RWPE1 (cell line): ENCODE data around the gene PSENEN.

Source experiments
- CTCF ChIA-PET: fragments of 350-600 bp; sonication (Branson Sonifier 250); formaldehyde crosslinking; extraction: SDS; loops from one replicate; lab custom pipeline; 2021; lab: Yijun Ruan, JAX
- POLR2A ChIA-PET: fragments of 400-600 bp; formaldehyde crosslinking; extraction: SDS; loops from one replicate; lab custom pipeline; 2020; ENCODE audit warnings: antibody characterized with exemption; ENCODE audit not compliant: low non-redundant PET; lab: Yijun Ruan, JAX
- DNase-seq: peaks from one replicate; pipeline ENCODE4 v3.0.0; 2012; ENCODE audit warnings: low spot score
- H3K27ac ChIP-seq: fragments of 450-650 bp; 2 replicates; pipeline ENCODE4 v1.5.1; 2017
- CTCF ChIP-seq: fragments of 450-650 bp; conservative IDR thresholded peaks from 2 replicates; pipeline ENCODE4 v1.5.1; 2017; ENCODE audit warnings: low read depth, mild to moderate bottlenecking

PSENEN gene

DNA sequence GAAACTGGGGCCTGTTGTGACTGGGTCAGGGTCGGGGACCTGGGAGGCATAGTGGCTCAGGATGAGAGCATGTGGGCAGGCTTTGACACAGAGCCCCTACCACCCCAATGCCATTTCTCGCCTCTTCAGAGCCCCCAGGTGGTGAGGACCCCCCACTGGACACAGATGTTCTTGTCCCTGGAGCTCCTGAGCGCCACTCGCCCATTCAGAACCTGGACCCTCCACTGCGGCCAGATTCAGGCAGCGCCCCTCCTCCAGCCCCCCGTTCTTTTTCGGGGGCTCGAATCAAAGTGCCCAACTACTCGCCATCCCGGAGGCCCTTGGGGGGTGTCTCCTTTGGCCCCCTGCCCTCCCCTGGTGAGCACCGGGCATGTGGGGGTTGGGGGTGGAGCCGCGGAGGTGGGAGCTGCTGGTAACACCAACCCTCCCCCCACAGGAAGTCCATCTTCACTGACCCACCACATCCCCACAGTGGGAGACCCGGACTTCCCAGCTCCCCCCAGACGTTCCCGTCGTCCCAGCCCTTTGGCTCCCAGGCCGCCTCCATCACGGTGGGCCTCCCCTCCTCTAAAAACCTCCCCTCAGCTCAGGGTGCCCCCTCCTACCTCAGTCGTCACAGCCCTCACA lies 13.6 kb upstream of the PSENEN start:
- no peak for DNase-seq
- TF ChIP-seq CTCF = no peak
- H3K27ac ChIP-seq = peak overlapping the region; percentile 32; the same call in 1 of the 2 replicates
- CTCF ChIA-PET = no interaction called here
- POLR2A ChIA-PET = interaction anchor here (0.6 kb wide), 1 partner anchor 12 kb away, joined by 6 read pairs; no protein-coding TSS in a partner anchor

DNA sequence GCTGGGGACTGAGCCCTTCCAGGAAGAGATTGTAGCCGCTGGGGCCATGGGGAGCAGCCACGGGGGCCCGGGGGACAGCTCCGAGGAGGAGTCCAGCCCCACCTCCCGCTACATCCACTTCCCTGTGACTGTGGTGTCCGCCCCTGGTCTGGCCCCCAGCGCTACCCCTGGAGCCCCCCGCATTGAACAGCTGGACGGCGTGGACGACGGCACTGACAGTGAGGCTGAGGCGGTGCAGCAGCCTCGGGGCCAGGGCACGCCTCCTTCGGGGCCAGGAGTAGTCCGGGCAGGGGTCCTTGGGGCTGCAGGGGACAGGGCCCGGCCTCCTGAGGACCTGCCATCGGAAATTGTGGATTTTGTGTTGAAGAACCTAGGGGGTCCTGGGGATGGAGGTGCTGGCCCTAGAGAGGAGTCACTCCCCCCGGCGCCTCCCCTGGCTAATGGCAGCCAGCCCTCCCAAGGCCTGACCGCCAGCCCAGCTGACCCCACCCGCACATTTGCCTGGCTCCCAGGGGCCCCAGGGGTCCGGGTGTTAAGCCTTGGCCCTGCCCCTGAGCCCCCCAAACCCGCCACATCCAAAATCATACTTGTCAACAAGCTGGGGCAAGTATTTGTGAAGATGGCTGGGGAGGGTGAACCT lies 12.8 kb upstream of the PSENEN start:
- H3K27ac ChIP-seq = peak overlapping the region; percentile 32; the same call in 1 of the 2 replicates
- ChIA-PET POLR2A (interaction anchor here (0.6 kb wide), 1 partner anchor 11 kb away, joined by 6 read pairs; no protein-coding TSS in a partner anchor), CTCF (no interaction called here)
- DNase-seq = no peak
- no peak for TF ChIP-seq CTCF

- POLR2A ChIA-PET = no interaction called here
These were observed 12.0 kb upstream of the PSENEN start for GRCh38 chr19:35733180-35734125.

GRCh38 chr19:35734273-35734672 lies 11.2 kb upstream of the PSENEN start:
- peak overlapping the region; percentile 32 for H3K27ac ChIP-seq
- POLR2A ChIA-PET = no interaction called here
- CTCF ChIA-PET = interaction anchor here (0.6 to 0.7 kb wide), 2 partner anchors 18 to 139 kb away, joined by 4 to 6 read pairs; no protein-coding TSS in a partner anchor
- no peak for TF ChIP-seq CTCF
- no peak for DNase-seq

More at GRCh38 chr19:35733180-35734125, 12.0 kb upstream of the PSENEN start:
- CTCF ChIA-PET = no interaction called here
- no peak for DNase-seq
- H3K27ac ChIP-seq = peak overlapping the region; percentile 32
- TF ChIP-seq CTCF = no peak

- DNase-seq = no peak
- H3K27ac ChIP-seq = peak overlapping the region; percentile 32
- CTCF ChIA-PET = interaction anchor here (0.6 kb wide), 1 partner anchor 13 kb away, joined by 3 read pairs; the partner anchor contains the start of gene LIN37
- no peak for TF ChIP-seq CTCF
- POLR2A ChIA-PET = no interaction called here
These were observed 10.6 kb upstream of the PSENEN start for GRCh38 chr19:35734889-35735288.
